GM21786 (cell line): ENCODE measurements around the gene APPBP2.
A peak's percentile ranks its signal among the peaks of the same experiment; 100 is the strongest.

Experiments used
- ATAC-seq: cut with Tn5 transposase; IDR thresholded peaks from one replicate; pipeline ENCODE4 v1.9.1; 2021; ENCODE audit not compliant: unreplicated experiment

Gene APPBP2

DNA sequence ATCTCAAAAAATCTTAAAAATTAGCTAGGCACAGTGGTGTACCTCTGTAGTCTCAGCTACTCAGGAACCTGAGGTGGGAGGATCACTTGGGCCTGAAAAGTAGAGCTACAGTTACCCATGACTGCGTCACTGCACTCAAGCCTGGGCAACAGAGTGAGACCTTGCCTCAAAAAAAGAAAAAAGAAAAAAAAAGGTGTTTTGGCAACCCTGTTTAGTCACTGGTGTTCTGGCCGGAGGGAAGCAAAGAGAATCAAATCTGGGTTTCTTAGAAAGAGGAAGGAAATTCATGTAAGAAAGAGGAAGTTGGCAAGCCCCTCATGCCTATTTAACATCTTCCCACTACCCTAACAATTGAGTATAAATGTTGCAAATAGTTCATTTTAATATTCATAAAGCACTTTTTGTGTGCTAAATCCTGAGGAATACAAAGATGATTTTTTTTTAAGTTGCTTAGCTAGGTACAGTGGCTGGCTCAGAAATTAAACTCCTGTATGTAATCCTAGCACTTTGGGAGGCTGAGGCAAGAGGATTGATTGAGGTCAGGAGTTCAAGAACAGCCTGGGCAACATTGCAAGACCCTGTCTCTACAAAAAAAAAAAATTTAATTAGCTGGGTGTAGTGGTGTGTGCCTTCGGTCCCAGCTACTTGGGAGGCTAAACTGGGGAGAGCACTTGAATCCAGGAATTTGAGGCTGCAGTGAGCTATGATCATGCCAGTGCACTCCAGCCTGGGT lies 127.6 kb downstream of the APPBP2 start:
- peak; percentile 70 for ATAC-seq

DNA sequence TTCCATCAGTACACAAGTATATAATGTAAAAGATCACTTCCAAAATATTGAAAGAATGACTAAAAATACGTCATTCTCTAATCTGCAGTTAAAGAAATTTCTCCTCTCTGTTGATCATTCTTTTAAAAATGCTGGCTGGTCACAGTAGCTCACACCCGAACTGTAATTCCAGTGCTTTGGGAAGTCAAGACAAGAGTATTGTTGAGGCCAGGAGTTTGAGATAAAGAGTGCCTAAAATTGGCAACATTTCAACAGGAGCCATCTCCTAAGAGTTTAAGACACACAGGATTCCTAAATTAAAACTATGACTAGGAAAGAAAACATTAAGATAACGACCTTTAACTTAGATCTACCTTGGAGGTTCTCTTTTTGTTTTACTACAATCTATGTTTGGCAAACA lies 129.6 kb downstream of the APPBP2 start:
- ATAC-seq = no peak

- no peak for ATAC-seq
These were observed 130.5 kb downstream of the APPBP2 start for GRCh38 chr17:60395508-60396065.

- ATAC-seq = no peak
These were observed 132.0 kb downstream of the APPBP2 start for GRCh38 chr17:60393840-60394723.
